GM12801 (cell line): ENCODE results near the gene MMS19.

ENCODE experiments used
- TF ChIP-seq, protein P1 (sequence below): IDR thresholded peaks from one replicate; pipeline ENCODE4 v1.5.1; 2011; ENCODE audit warnings: control low read depth; ENCODE audit not compliant: insufficient read length; ENCODE audit errors: extremely low read depth

MMS19 gene

DNA sequence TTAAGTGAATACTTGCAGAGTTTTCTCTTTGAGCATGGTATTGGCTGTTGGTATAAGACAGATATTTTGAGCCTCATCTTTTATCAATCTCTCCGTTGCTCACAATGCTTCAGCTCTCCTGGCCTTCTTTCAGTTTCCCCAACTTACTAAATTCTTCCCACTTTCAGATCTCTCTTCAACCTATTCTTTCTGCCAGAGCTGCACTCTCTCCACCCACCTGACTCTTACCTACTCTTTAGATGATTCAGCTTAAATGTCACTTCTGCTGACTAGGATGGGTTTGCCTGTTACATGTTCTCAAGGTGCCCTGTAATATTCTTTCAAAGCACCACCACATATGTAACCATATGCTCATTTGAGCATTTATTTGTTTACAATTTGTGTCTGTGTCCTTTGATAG lies 54.0 kb downstream of the MMS19 start:
- TF ChIP-seq, protein P1, sequence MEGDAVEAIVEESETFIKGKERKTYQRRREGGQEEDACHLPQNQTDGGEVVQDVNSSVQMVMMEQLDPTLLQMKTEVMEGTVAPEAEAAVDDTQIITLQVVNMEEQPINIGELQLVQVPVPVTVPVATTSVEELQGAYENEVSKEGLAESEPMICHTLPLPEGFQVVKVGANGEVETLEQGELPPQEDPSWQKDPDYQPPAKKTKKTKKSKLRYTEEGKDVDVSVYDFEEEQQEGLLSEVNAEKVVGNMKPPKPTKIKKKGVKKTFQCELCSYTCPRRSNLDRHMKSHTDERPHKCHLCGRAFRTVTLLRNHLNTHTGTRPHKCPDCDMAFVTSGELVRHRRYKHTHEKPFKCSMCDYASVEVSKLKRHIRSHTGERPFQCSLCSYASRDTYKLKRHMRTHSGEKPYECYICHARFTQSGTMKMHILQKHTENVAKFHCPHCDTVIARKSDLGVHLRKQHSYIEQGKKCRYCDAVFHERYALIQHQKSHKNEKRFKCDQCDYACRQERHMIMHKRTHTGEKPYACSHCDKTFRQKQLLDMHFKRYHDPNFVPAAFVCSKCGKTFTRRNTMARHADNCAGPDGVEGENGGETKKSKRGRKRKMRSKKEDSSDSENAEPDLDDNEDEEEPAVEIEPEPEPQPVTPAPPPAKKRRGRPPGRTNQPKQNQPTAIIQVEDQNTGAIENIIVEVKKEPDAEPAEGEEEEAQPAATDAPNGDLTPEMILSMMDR: no peak

DNA sequence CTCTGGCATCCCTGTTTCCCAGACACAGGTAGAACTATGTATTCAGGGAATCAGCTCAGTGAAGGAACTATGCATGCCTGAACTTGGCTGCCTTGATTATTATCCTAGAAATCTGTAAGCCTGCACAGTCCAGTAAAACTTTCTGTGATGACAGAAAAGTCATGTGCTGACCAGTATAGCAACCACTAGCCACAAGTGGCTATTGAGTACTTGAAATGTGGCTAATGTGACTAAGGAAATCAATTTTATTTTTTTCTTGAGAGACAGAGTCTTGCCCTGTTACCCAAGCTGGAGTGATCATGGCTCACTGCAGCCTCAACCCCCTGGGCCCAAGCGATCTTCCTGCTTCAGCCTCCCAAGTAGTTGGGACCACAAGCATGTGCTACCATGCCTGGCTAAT lies 55.9 kb downstream of the MMS19 start:
- TF ChIP-seq, protein P1: no peak

DNA sequence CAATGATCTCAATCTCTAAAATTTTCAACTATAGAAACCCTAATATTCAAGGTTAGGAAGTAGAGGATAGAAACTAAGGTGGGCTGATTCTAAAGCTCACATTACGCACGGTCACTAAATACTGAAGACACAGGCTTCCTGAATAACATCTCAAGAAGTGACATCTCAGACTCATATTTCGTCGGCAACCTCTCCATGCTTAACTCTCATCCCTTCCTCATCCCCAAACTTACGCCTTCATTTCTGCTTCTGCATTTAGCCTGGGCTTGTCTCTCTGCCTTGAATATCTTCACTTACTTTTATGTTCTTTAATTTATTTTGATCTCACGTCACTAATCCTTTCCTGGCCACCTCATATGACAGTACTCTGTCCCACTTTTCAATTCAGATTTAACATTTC lies 63.0 kb downstream of the MMS19 start:
- TF ChIP-seq, protein P1: no peak

DNA sequence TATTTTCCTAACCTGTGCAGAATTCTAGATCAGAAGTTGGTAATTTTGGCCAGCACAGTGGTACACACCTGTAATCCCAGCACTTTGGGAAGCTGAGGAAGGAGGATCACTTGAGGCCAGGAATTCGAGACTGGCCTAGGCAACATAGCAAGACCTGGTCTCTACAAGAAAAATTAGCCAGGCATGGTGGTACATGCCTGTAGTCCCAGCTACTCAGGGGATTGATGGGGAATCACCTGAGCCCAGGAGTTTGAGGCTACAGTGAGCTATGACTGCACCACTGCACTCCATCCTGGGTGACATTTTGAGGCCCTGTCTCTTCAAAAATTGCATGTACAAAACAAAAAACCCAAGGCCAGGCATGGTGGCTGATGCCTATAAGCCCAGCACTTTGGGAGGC lies 63.7 kb downstream of the MMS19 start:
- TF ChIP-seq, protein P1: no peak

DNA sequence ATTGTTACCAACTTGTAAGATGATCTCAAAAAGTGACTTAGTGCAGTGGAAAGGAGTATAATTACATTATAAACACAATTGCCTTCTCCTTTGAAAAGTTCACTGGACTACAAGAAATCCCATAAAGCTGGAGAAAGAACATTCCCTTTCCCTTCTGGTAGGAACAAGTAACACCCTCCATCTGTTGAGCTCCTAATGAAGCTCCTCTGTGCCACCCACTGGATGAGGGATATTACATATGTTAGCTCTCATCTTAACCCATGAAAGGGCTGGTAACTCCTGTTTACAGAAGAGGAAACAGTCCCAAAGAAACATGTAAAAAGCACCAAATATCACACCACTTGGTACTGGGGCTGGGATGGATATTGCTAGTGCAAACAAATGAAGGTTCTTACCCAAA lies 64.2 kb downstream of the MMS19 start:
- TF ChIP-seq, protein P1: no peak

DNA sequence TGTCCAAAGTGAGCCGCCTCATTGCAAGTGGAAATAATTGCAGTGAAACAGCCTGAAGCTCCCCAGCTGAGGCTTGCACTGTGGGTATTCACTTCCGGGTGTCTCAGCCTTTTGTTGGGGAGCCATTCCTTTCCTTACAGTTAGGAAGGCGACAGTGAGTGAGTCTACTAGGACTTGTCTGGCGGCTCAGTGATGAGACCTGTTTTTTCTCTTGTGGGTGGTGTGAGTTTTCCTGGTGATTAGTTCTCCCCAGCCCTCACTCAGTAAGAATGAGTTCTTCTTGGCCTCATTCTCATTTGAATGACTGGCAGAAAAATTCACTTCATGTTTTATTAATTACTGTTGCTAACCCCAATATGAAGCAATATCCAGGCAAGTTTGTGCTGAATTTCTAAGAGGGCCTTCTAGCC lies 69.6 kb downstream of the MMS19 start:
- TF ChIP-seq, protein P1: no peak

DNA sequence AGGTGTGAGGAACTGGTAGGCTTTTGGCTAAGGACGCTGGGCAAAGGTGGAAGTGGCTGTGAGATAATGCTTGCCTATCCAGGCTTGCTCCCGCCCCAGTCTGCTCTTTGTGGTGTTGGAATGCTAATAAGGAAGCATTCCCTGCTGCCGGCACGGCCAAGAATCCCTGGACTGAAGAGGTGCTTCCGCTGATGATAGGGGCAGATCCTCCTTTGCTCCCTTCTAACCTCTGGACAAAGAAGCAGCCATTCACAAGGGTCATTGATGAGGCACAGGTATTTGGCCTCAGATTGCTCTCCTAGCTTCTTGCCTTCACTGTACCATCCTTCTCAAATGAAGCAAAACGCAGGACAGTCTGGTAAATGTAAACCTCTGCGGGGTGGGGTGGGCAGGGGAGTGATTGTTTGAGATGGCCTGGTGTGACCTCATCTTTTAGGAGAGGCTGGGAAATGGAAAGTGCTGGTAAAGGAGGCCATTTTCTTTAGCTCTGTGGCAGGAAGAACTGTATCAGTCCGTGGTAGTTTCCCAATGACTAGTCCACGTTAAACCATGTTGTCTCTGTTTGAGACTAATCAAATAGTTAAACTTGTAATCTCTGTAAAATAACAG lies 70.5 kb downstream of the MMS19 start:
- TF ChIP-seq, protein P1: no peak
